HG02678 (cell line): ENCODE measurements around the gene NT5DC2.

ENCODE experiments used
- ATAC-seq: cut with Tn5 transposase; IDR thresholded peaks from one replicate; pipeline ENCODE4 v1.9.1; 2021; ENCODE audit warnings: mild to moderate bottlenecking, moderate library complexity; ENCODE audit not compliant: unreplicated experiment

NT5DC2 gene

GRCh38 chr3:52525680-52526561 lies 7.7 kb downstream of the NT5DC2 start:
- no peak for ATAC-seq

GRCh38 chr3:52524752-52525679 lies 8.6 kb downstream of the NT5DC2 start:
- no peak for ATAC-seq

GRCh38 chr3:52524258-52524751 lies 9.4 kb downstream of the NT5DC2 start:
- ATAC-seq: no peak

- ATAC-seq: no peak
Measured at GRCh38 chr3:52523386-52524257, 10.0 kb downstream of the NT5DC2 start.

DNA sequence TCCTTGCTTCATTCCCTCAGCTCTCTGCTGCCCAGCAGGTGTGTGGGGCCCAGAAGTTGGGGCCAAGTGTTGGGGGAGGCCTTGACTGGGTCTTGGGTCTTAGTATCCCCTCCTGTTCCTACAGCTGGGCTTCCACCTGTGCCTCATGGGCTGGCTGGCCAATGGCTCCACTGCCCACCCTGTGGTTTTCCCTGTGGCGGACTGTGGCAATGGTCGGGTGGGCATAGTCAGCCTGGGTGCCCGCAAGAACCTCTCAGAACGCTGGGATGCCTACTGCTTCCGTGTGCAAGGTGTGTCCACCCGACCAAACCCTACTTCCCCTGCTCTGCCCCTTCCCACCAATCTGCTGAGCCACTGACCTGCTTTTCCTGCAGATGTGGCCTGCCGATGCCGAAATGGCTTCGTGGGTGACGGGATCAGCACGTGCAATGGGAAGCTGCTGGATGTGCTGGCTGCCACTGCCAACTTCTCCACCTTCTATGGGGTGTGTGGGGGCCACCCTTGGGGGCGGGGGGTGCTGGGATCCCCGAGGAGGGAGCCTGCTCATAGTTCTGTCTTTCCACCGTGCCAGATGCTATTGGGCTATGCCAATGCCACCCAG lies 10.9 kb downstream of the NT5DC2 start:
- no peak for ATAC-seq

GRCh38 chr3:52521881-52522650 lies 11.6 kb downstream of the NT5DC2 start:
- no peak for ATAC-seq

GRCh38 chr3:52521488-52521824 lies 12.2 kb downstream of the NT5DC2 start:
- ATAC-seq: no peak

GRCh38 chr3:52520716-52521487 lies 12.8 kb downstream of the NT5DC2 start:
- no peak for ATAC-seq

DNA sequence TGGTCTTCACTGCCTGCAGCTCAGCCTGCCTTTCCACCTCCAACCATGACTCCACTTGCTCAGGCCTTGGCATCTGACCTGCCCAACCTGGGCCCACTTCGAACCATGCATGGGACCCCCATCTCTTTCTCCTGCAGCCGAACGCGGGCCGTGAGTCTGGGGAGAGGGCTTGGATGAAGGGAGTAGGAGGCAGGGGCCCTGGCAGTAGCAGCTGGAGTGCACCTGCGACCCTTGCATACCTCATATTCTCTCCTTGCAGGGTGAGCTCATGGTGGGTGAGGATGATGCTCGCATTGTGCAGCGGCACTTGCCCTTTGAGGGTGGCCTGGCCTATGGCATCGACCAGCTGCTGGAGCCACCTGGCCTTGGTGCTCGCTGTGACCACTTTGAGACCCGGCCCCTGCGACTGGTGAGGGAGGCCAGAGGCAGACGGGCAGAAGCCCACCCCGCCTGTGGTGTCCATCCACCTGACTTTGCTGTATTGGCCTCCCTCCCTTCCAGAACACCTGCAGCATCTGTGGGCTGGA lies 13.5 kb downstream of the NT5DC2 start:
- no peak for ATAC-seq

GRCh38 chr3:52519445-52520140 lies 14.1 kb downstream of the NT5DC2 start:
- no peak for ATAC-seq

GRCh38 chr3:52518723-52519444 lies 14.8 kb downstream of the NT5DC2 start:
- ATAC-seq: no peak

DNA sequence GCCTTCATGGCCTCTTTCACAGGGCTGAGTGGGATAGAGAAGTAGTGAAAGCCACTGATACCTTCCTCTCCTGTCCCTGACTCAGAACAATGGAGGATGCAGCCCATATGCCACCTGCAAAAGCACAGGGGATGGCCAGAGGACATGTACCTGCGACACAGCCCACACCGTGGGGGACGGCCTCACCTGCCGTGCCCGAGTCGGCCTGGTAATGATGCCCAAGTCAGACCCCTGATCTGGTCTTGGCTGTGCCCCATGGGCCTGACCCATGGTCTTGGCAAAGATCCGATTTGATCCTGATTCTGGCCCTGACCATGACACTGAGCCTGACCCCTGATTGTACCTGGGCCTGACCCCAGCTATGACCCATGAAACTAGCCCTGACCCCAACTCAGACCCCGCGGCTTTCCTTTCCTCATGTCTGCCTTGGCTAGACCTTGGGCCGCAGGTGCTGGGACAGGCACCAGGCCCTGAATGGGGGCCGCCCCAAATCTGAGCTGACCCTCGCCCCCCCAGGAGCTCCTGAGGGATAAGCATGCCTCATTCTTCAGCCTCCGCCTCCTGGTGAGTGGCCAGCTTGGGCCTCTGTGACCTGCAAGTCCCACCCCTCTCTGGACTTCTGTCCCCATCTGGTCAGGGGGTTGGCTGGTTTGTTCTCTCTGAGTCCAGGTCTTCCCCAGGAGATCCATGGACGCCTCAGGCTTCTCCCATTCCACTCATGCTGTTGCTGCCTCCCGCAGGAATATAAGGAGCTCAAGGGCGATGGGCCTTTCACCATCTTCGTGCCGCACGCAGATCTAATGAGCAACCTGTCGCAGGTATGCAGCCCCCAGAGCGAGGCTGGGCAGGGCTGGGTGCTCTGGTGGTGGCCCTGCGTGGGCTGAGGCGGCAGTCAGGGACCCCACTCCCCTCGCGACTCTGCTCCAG lies 15.6 kb downstream of the NT5DC2 start:
- ATAC-seq: no peak

DNA sequence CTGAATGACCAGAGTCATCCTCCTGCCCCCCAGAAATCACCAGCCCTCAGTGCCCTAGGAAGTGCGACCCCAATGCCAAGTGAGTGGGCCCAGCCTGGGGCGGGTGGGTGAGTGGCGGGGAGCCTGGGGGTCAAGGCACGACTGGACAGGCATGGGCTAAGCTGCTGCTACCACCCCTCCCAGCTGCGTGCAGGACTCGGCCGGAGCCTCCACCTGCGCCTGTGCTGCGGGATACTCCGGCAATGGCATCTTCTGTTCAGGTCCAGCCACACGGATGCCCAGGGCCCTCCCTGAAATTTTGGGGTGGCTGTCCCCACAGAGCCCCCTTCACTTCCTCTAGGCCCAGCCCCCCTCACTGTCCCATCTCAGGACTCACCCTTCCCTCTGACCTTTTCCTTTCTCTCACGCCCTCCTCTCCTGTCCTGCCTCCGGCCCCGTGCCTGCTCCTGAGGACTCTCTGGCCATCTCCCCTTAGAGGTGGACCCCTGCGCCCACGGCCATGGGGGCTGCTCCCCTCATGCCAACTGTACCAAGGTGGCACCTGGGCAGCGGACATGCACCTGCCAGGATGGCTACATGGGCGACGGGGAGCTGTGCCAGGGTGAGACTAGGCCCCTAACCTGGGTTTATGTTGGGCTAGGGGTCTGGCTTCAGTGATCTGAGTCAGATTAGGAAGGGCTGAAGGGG lies 17.0 kb downstream of the NT5DC2 start:
- no peak for ATAC-seq

DNA sequence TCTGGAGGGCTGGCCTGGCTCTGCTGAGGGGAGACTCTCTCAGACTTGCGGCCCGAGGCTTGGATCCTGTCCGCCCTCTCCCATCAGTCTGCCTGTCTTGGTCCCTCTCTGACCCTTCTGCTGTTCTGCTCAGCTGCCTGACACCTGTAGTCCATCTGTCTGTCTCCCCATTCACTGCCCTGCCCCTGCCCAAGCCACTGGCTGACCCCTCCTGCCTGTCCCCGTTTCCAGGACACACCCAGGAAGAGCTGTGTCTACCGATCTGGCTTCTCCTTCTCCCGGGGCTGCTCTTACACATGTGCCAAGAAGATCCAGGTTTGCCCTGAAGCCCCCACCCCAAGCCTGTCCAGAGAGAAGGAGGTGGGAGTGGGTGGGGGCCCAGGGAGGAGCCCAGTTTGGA lies 18.5 kb downstream of the NT5DC2 start:
- ATAC-seq: no peak

DNA sequence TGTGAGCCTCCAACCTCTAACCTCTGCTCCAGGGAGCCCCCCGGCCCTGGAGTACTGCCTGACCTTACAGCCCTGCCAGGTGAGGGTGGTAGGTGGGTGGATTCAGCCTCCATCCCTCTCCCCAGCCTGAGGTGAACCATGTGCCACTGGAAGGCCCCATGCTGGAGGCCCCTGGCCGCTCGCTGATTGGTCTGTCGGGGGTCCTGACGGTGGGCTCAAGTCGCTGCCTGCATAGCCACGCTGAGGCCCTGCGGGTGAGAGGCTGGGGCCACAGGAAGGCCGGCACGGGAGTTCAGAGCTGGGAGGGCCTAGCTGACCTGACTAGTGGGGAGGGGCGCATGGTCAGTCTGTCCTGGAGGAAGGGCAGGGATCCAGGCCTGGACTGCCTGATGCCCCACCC lies 19.1 kb downstream of the NT5DC2 start:
- ATAC-seq: no peak

DNA sequence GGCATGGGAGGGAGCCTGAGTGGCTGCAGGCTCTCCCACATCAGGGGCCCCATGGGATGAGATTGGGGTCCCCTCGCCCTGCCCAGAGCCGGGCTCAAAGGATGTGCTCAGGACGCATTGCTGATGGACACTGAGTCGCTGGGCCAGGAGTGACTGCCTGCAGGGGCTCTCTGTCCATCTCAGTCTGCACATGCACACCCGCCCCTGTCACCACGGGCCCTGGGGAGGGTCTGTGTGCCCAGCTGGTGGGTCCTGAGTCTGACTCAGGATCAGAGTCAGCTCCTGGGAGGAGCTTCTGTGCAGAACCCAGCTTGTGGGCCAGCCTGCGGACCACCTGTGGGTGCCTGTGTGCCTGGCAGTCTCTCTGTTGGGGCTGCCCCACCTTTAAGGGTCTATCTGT lies 20.4 kb downstream of the NT5DC2 start:
- no peak for ATAC-seq
